Stimulated activated CD4-positive, alpha-beta T cell treated with anti-CD3 and anti-CD28 coated beads, Interleukin-4, amount 100 ng/mL, for 1 hour (primary cell): Measurements from ENCODE around the gene XYLT1.

ENCODE experiments used
- DNase-seq: peaks from one replicate; pipeline ENCODE4 v3.0.0-alpha.2; 2020

The XYLT1 gene

DNA sequence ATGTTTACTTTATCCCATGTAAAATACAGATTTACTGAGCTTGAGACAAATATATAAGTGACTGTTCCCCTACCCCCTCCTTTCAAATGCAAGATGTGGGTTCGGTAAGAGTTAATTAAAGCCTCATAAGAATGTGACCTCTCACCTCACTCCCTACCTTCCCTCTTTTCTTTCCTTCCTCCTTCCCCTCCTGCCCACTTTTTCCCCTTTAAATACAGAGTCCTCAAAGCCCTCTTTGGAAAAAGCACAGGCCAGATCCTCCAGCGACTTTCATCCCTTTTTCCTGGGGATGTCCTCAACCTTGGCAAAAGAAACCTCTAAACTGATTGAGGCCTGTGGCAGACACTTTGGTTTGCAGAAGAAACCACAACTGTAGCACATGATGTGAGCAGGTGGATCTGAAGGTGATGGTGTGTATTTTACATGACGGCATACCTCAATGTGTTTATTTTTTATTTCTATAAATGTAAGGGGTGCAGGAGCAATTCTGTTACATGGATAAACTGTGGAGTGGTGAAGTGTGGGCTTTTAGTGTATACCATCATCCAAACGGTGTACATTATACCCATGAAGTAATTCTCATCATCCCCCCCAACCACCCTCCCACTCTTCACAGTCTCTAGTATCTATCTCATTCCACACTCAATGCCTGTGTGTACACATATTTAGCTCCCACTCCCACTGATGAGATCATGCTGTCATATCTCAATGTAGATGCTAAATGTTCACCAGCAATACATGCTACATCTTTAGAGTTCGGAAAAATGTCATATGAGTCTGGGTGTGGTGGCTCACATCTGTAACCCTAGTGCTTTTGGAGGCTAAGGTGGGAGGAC, 77.7 kb downstream of the XYLT1 start:
- DNase-seq, result no peak

DNA sequence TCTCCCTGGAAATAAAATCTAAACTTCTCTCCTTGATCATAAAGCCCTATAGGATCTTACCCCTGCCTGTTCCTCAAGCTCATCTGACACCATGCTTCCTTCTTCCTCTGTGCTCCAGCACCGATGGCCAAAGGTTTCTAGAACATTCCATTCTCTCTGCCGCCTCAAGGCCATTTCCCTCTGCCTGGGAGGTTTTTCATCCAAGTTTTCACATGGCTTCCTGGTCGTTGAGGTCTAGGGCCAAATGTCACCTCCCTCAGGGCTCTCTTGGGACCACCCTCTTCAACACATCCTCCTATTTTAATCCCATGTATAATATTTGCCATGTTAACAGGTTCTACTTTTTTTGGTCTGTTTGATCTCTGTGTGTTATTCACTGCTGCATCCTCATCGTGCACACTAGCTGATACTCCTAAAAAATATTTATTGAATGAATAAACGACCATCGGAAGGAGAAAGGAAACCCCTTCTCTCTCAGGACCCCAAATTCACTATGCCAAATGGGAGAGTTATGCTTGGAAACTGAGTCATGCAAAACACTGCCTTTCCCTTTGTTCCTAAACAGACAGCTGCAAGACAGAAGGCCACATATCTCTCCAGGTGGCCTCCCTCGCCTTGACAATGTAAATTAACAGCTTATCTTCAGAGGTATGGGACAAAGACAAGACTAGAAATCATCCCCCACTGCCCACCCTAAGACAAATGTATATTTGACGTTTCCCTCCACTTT, 78.5 kb downstream of the XYLT1 start:
- no peak for DNase-seq

DNA sequence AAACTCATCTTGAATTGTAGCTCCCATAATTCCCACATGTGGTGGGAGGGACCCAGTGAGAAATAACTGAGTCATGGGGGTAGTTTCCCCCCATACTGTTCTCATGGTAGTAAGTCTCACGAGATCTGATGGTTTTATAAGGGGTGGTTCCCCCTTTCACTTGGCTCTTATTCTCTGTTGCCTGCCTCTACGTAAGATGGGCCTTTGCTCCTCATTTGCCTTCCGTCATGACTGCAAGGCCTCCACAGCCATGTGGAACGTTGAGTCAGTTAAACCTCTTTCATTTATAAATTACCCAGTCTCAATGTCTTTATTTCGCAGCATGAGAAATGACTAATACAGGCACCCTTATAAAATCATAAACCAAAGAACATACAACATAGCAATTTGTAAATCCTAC, 79.0 kb downstream of the XYLT1 start:
- DNase-seq, result no peak

DNA sequence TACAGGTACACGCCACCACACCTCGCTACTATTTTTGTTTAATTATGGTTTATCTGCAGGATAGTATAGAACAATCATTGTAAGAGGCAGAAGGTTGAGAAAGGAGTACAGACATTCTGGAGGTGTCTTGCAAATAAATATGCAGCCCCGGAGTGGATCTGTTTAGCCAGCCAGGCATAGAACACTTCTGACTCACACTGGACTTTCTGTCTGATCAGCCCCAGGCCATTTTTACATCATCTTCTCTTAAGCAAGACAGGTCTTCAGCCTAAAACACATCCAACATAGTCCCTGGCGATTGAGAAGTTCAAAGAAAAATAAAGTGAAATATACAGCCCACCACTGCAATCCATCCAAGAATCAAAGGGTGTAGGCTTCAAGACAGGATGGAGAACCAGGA, 81.4 kb downstream of the XYLT1 start:
- no peak for DNase-seq

DNA sequence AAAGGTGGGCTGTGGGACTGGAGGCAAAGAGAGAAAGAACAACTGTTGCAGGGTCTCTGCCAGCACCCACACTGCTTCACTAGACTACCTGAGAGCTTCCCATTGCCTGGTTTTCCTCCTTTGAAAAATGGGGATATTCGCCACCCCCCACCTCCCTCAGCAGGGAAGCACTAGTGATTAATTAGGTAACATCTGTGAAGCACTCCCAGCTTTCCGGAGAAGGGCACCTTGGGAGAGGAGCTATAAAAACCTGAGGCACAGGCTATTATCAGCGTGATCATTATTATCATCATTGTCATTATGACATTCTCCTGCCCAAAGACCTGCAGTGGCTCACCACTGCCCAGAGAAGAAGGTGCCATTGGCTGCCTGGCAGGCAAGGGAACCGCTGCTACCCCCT, 83.5 kb downstream of the XYLT1 start:
- DNase-seq, result no peak

DNA sequence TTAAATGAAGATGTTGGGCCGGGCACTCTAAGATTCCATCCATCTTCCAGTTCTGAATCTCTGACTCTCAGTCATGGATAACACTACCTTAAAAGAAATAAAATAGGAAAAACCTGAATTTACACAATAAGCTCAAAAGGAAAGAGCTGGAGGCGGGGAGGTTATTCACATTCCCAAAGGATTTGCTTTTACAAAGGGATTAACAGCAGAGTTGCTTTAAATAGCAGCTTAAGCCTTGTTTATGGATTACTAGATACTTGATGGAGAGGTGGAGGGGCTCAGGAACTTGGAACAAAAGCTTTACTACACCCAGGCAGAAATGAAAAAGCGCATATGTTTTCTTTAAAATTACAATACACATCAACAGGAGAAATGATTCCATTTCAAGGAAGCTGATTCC, 84.5 kb downstream of the XYLT1 start:
- no peak for DNase-seq

DNA sequence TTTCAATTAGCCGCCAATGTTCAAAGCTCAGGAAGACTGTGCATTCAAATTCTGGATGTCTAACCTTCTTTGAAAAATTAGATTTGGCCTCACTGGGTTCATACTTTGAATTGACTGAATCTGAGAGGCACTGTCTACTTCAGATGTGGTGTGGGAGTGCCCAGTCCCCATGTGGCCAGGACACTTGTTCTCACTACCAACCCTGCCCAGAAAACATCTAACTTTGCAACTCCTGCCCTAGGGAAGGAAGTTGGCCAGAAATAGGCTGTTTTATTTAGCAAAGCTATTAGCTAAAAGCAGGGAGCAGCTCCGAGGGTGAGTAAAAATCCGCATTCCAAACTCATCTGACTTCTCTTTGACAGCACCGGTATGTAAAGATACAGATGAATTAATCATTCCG, 86.3 kb downstream of the XYLT1 start:
- DNase-seq, result no peak

DNA sequence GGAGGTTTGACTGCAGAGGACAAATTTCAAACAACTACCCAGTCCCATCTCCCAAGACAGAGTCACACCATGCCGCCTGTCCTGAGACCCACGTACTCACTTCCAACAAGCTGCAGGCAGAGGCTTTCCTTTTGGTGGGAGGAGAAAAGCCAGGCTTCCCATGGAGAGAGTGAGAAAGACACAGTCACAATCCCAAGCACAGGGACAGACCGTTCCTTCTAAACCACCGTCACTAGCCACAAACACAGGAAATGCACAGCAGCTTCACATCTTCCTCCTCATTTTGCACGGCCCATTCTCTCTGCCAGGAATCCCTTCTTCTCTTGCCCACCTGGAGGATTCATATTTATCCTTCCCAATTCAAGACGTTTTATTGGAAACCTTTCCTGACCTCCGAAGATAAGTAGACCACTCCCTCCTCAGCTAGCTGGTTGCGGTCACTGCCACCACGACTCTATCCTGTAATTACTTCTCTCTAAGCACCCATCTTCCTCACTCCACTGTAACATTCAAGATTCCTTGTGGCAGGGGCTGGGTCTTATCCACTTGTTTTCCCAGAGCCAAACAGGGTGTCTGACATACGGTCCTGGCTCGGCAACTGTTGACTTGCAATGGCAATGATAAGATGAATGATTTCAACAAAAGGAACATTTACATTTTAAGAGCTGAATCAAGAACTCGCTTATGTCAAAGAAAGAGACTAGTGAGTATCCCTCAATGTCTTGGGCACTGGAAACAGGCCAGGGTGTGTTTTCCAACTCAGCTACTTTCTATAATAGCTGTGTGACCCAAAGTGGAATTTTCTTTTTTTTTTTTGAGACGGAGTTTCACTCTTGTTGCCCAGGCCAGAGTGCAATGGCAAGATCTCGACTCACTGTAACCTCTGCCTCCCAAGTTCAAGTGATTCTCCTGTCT, 87.6 kb downstream of the XYLT1 start:
- no peak for DNase-seq

DNA sequence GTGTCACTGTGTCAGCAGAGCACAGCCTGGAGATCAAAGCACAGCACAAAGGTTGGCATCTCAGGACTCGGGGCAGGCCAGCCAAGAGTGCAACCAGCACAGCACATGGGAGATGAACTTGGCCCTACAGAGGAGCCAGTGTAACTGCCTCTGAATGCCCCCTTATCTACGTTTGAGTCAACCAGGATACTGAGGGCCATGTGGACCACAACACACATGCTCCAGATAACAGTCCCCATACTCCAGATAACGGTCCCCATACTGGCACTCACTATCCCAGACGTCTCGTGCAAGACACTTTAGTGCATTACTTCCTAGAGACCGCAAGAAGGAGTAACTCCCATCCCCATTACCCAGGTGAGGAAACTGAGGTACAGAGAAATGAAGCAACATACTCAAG, 88.2 kb downstream of the XYLT1 start:
- no peak for DNase-seq

DNA sequence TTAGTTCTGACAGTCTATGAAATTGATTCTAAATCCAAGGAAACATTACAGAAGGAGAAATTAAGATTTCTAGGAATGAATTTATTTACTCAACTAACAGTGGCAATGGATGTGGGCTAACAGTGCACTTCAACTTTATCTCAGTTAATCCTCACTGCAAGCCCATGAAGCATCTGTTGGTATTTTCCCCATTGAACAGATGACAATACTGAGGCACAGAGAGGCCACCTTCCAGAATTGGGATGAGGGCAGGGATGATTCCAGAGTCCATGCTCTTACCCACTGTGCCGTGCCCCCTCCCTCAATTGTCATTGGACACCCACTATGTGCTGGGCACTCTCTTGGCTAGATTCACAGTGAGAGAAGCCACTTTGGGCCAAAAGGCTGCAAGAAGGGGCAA, 89.0 kb downstream of the XYLT1 start:
- no peak for DNase-seq

DNA sequence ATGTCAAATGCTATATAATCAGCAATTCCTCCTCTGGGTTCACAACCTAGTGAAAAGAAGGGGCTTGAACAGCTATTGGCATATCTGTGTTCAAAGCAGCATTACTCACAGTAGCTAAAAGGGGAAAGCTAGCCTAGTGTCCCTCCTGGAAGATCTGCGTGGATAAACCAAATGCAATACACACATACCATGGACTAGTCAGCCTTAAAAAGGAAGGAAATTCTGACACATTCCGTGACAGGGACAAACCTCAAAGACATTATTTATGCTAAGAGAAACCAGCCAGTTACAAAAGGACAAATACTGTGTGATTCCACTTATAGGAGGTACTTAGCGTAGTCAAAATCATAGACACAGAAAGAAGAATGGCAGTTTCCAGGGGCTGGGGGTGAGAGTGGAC, 90.1 kb downstream of the XYLT1 start:
- no peak for DNase-seq

DNA sequence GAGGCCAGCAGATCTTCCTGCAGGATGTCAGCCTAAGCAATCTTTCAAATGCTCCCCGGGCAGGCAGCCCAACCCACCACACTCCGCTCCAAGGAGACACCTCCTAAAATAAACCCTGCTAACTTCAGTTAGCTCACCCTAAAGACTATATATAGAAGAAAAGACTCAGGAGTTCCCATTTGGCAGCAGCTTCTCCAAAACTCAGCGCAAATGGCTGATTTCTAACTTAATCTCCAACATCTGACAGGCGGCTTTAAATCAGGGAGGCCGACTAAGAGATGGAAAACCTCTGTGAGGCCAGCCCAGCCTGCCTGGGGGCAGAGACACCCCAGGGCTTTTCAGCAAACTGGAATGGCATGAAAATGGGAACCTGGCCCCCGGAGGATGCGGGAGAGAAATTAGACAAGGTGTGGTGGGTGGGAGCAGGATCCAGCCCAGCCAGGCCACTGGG, 91.6 kb downstream of the XYLT1 start:
- DNase-seq, result no peak

DNA sequence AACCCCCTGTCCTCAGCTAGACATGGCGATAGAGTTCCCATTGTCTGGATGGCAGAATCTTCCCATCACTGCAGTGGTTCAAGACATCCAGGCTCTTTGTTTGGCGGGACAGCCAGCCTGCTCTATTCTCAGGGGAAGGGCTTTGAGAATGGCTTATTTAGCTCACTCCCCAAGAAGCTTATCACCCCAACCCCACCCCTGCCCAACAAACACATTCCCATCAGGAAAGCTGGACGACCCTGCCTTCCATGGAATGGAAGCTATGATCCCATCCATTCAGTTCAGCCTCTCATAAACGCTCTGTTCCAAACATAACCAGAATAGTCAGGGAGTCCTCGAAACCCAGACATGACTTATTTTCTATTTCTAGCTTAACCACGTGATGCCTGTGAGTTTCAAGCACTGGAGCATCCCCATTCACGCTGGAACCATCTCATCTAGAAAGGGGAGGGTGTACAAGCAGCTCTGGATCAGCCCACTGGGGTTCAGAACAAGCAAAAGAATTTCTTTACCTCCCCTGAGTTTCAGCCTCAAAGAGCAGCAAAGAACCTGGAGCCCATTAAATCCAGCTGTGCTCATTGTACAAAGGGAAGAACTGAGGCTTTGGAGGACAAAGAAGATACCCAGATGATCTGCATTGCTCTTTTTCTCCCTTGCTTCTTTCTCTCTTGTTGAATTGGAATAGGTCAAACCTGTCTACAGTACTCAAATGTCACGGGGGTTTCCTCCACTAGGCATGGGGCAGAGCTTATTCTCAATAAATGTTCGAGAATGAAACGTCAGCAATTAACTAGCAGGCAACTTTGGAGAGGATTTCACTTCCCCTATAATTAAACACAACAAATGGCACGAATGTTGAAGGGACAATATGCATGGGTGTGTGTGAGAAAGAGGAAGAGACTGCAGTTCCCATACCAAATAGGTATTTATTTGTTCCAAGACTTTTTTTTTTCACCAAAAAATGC, 93.1 kb downstream of the XYLT1 start:
- no peak for DNase-seq

DNA sequence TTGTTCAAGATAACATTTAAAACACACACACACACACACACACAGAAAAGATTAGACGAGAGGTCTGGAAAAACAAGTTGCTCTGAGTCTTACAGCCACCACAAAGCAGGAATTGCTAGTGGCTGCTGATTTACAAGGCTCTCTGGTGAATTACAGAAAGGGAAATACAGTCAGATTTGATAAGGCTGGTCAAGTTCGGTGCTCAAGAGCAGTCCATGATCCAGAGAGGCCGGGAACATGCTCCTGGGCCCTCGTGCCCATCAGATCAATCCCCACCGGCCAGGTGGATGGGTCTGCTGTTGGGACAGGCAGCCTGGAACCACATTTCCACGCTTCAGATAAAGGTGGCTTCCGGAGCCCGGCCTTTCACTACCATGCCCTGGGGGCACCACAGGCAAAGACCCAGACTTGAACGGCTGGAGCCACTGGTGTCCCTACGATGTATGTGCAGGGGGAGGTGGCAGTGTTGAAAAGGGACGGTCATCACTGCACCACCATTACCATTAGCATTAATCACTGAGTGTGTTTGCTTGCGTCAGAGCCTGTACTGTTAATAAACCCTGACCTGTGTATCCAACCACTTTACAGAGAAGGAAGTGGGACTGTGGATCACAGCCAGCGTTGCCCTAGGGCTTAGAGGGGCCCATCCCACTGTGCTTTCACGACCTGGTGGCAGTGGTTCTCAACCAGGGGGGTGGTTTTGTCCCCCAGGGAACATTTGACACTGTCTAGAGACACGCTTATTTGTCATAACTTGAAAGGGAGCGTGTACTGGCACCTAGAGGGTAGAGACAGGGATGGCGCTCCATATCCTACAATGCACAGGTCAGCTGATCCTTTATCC, 95.1 kb downstream of the XYLT1 start:
- DNase-seq, result no peak

DNA sequence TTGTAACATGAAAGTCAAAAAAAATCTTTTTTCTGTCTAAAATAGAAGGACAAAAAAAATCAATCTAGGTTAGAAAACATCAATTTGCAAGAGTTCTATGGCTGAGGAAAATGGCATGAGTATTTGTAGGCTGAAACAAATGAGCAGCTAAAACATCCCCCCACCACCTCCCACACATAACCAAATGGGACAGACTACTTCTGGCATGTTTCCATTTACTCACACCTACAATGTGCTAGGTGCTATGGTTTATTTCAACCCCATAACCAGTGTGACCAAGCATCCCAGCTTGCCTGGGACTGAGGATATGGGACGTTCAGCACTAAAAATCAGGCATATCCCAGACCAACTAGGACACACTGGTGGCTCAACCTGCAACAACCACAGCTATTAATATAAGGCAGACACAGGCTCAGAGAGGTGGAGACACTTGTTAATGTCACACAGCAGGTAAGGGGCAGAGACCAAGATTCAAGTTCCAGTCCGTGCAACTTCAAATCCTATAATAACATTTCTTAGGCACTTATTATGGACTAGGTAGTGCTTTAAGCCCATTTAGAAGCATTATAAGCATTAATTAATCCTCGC, 96.0 kb downstream of the XYLT1 start:
- no peak for DNase-seq

DNA sequence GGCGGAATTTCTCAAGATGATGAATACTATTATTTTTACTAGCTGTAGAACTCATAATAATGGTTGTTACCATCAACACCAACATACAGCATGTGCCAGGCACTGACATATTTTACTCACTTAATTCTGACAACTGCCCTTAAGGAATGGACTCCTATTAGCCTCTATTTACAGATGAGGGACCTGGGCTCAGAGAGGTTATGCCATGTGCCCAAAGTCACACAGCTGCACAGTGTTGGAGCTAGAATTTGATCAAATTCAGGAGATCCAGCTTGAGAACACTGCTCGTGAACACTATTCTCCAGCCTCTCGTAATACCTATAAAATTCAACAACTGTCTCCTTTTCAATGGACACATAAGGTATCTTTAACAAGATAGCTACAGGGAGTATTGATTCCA, 97.2 kb downstream of the XYLT1 start:
- no peak for DNase-seq

DNA sequence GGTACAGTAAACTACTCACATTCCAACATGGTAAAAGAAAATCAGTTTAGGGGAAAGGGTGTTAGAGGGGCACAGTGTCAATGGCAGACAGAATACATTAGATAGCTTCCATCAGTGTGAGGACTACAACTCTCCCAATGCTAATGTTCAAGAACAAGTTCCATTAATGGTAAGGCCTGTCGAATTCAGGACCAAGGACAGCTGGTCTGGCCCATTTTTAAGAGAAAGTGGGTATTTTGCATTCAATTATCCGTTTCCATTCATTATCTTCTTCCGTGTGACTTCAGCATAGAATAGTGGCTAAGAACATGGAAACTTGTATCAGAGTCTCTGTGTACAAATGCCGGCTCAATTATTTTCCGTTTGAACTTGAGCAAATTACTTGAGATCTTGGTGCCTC, 98.4 kb downstream of the XYLT1 start:
- DNase-seq, result no peak

DNA sequence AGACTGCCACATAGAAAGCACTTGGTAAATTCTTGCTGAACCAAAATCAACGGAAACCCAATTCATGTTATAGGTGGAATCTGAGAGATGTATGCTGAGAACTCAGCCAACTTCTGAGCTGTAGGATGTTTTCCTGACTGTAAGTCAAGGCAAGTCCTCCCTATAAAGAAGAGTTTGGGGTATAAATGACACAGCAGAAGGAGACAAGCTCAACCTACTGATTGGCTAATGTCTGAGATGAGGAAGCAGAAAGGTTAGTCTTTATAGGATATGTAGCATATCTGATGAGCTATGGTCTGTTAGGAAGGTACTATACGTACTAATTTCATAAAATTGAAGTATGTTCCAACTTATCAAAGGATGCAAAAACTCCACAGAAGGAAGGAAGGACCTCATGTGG, 99.5 kb downstream of the XYLT1 start:
- DNase-seq, result no peak

DNA sequence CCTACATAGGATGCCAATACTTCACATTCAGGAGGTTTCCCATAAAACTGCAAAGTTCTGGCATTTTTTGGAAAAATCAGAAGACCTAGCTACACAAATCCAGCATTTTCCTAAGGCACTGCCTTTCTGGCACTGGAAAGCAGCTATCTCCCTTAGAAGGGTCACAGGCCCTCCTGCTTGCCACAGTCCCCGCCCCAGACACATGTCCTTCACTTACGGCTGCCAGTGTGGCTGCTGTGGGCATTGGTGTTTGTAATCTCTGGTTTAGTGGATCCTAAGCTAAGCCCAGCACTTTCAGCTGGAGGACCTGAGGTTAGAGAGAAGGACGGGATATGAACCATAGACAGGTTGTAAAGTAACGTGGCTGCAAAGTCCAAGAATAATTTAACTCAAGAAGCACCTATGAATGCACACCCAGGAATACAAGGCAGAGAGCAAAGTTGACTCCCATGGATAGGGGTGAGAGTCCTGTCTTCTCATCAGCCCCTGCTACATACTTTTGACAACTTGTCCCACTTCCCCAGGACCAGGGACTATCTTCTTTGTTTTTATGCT, 100.0 kb downstream of the XYLT1 start:
- no peak for DNase-seq

DNA sequence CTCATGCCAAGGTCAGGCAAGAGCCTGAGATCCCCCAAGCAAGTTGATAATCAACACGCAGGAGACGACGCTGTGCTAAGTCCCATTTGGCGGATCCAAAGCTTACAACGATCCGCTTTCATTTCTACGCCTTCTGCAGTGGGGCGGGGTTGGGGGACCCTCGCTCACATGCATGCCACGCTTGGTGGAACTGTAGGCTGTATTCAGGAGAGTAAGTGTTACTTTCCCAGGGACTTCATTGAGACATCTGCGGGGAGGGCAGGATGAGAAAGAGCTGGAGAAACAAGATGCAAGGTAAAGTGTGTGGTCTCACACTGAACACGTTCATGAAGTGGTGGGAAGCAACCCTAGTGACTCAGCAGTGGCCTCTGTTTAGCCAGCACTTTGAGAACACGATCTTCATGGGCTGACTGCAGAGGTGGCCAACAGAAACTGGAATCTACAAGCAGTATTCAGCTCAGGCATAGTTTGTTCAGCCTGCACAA, 100.5 kb downstream of the XYLT1 start:
- no peak for DNase-seq
